Measurements from ENCODE around the gene ASPDH.

GRCh38 chr19:50465000-50465399, 48.7 kb downstream of the ASPDH start:
- no peak for TF ChIP-seq EZH2 (IDR thresholded peaks at IDR 0.05; ENCODE audit: borderline replicate concordance, insufficient read depth, low read depth, low read length, poor library complexity, severe bottlenecking)
- TF ChIP-seq, protein P1, sequence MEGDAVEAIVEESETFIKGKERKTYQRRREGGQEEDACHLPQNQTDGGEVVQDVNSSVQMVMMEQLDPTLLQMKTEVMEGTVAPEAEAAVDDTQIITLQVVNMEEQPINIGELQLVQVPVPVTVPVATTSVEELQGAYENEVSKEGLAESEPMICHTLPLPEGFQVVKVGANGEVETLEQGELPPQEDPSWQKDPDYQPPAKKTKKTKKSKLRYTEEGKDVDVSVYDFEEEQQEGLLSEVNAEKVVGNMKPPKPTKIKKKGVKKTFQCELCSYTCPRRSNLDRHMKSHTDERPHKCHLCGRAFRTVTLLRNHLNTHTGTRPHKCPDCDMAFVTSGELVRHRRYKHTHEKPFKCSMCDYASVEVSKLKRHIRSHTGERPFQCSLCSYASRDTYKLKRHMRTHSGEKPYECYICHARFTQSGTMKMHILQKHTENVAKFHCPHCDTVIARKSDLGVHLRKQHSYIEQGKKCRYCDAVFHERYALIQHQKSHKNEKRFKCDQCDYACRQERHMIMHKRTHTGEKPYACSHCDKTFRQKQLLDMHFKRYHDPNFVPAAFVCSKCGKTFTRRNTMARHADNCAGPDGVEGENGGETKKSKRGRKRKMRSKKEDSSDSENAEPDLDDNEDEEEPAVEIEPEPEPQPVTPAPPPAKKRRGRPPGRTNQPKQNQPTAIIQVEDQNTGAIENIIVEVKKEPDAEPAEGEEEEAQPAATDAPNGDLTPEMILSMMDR (IDR thresholded peaks at IDR 0.05), result no peak
